IMR-90 (cell line): ENCODE results near the gene SPATA2L. TPM values are rescaled to one million over a fixed set of nuclear protein-coding genes. Genes with fewer than 3 reads are reported as not detected.

Source experiments
- ATAC-seq: fragments of 200-7000 bp; cut with Tn5 transposase; 2 replicates; pipeline ENCODE4 v1.9.1; 2020; ENCODE audit warnings: low read depth, mild to moderate bottlenecking, moderate library complexity
- BruUV-seq: library from RNA; stranded (reverse); fragments of 400-500 nt; replicated peaks from 2 replicates; lab custom pipeline; 2021; lab: Mats Ljungman, UMichigan
- CTCF ChIA-PET: fragments of 300-600 bp; formaldehyde crosslinking; extraction: SDS; loops from one replicate; lab custom pipeline; 2021; ENCODE audit warnings: antibody characterized with exemption; lab: Yijun Ruan, JAX
- POLR2A ChIA-PET: fragments of 300-600 bp; sonication (Branson Sonifier 250); formaldehyde crosslinking; loops from one replicate; lab custom pipeline; 2022; ENCODE audit warnings: antibody characterized with exemption; ENCODE audit not compliant: unreplicated experiment; lab: Charles Lee
- DNase-seq: peaks from one replicate; pipeline ENCODE4 v3.0.0; 2013
- H2AFZ ChIP-seq: replicated peaks from 2 replicates; pipeline ENCODE3; 2013; ENCODE audit warnings: low read length, mild to moderate bottlenecking; ENCODE audit not compliant: poor library complexity
- H2AK5ac ChIP-seq: 2 replicates; pipeline ENCODE4 v1.6.1; 2013; ENCODE audit warnings: low read depth, low read length, inconsistent platforms
- H2AK9ac ChIP-seq: replicated peaks from 2 replicates; pipeline ENCODE3; 2013; ENCODE audit warnings: mild to moderate bottlenecking, low read depth, low read length, moderate library complexity; ENCODE audit not compliant: poor library complexity
- H2BK120ac ChIP-seq: 2 replicates; pipeline ENCODE4 v1.6.1; 2013; ENCODE audit warnings: low read depth, low read length, inconsistent platforms
- H2BK15ac ChIP-seq: 3 replicates; pipeline ENCODE4 v1.6.1; 2013; ENCODE audit warnings: low read depth, low read length, inconsistent platforms
- H2BK20ac ChIP-seq: 2 replicates; pipeline ENCODE4 v1.6.1; 2013; ENCODE audit warnings: low read depth, mild to moderate bottlenecking, inconsistent platforms, low read length, moderate library complexity
- H2BK5ac ChIP-seq: 2 replicates; pipeline ENCODE4 v1.6.1; 2013; ENCODE audit warnings: mild to moderate bottlenecking, low read depth, low read length, inconsistent platforms; ENCODE audit not compliant: poor library complexity, severe bottlenecking
- H3K14ac ChIP-seq: replicated peaks from 2 replicates; pipeline ENCODE4 v1.6.1; 2013; ENCODE audit warnings: low read depth, low read length, inconsistent platforms
- H3K18ac ChIP-seq: 2 replicates; pipeline ENCODE4 v1.6.1; 2013; ENCODE audit warnings: low read depth, low read length, control low read depth
- H3K23ac ChIP-seq: 2 replicates; pipeline ENCODE4 v1.6.1; 2013; ENCODE audit warnings: low read depth, low read length, inconsistent platforms
- H3K27ac ChIP-seq: 2 replicates; pipeline ENCODE4 v1.5.1; 2013; ENCODE audit warnings: mild to moderate bottlenecking, control low read depth, low read length; ENCODE audit not compliant: insufficient read depth
- H3K27me3 ChIP-seq: 2 replicates; pipeline ENCODE4 v1.6.1; 2013; ENCODE audit warnings: low read length; ENCODE audit not compliant: control insufficient read depth, insufficient read depth
- H3K36me3 ChIP-seq: 2 replicates; pipeline ENCODE4 v1.6.1; 2013; ENCODE audit warnings: low read length, mixed read lengths; ENCODE audit not compliant: control insufficient read depth, insufficient read depth
- H3K4ac ChIP-seq: 2 replicates; pipeline ENCODE4 v1.6.1; 2013; ENCODE audit warnings: low read depth, low read length, inconsistent platforms
- H3K4me1 ChIP-seq: 2 replicates; pipeline ENCODE4 v1.6.1; 2013; ENCODE audit warnings: low read length, mixed read lengths; ENCODE audit not compliant: control insufficient read depth, insufficient read depth
- H3K4me2 ChIP-seq: 2 replicates; pipeline ENCODE4 v1.6.1; 2013; ENCODE audit warnings: low read depth, mild to moderate bottlenecking, control low read depth, low read length, moderate library complexity
- H3K4me3 ChIP-seq: 2 replicates; pipeline ENCODE4 v1.5.1; 2013; ENCODE audit warnings: low read depth, mild to moderate bottlenecking, control low read depth, low read length, moderate library complexity; ENCODE audit not compliant: insufficient read depth
- H3K56ac ChIP-seq: 2 replicates; pipeline ENCODE4 v1.6.1; 2013; ENCODE audit warnings: low read length, inconsistent platforms; ENCODE audit not compliant: insufficient read depth; ENCODE audit errors: extremely low read depth
- H3K79me1 ChIP-seq, 2 experiments: 2 replicates each; pipeline ENCODE4 v1.6.1; 2013; ENCODE audit warnings: low read length in 2 of 2, inconsistent platforms in 1 of 2, low read depth in 1 of 2
- H3K9ac ChIP-seq: 2 replicates; pipeline ENCODE4 v1.6.1; 2013; ENCODE audit warnings: low read depth, low read length, control low read depth
- H3K9me1 ChIP-seq: 2 replicates; pipeline ENCODE4 v1.6.1; 2013; ENCODE audit warnings: low read length, inconsistent platforms; ENCODE audit not compliant: insufficient read depth
- H3K9me3 ChIP-seq: 2 replicates; pipeline ENCODE4 v1.6.1; 2013; ENCODE audit warnings: low read length; ENCODE audit not compliant: control insufficient read depth, insufficient read depth
- H4K20me1 ChIP-seq: 2 replicates; pipeline ENCODE4 v1.6.1; 2013; ENCODE audit warnings: low read length, inconsistent platforms; ENCODE audit not compliant: insufficient read depth
- H4K5ac ChIP-seq: 2 replicates; pipeline ENCODE4 v1.6.1; 2013; ENCODE audit warnings: mild to moderate bottlenecking, low read depth, low read length, control low read depth
- H4K8ac ChIP-seq, 2 experiments: 2 replicates each; pipeline ENCODE4 v1.6.1; 2013; ENCODE audit warnings: low read depth in 2 of 2, low read length in 2 of 2, control low read depth in 1 of 2, inconsistent platforms in 1 of 2
- H4K91ac ChIP-seq: 2 replicates; pipeline ENCODE4 v1.6.1; 2013; ENCODE audit warnings: low read depth, low read length, inconsistent platforms; ENCODE audit not compliant: insufficient read depth
- BHLHE40 ChIP-seq: fragments of 150-350 bp; IDR thresholded peaks from 2 replicates; pipeline ENCODE4 v1.6.1; 2016; ENCODE audit warnings: mild to moderate bottlenecking, low read depth, low read length
- CEBPB ChIP-seq: IDR thresholded peaks from 2 replicates; pipeline ENCODE4 v1.6.1; 2012; ENCODE audit warnings: low read depth, low read length, improper control_type of control experiment
- CHD1 ChIP-seq: IDR thresholded peaks from 2 replicates; pipeline ENCODE4 v1.6.1; 2012; ENCODE audit warnings: low read depth, low read length, improper control_type of control experiment
- ELK1 ChIP-seq: fragments of 150-350 bp; IDR thresholded peaks from 2 replicates; pipeline ENCODE4 v1.6.1; 2016; ENCODE audit warnings: low read depth, mild to moderate bottlenecking, low read length, moderate library complexity, borderline replicate concordance
- FOS ChIP-seq: fragments of 150-350 bp; IDR thresholded peaks from 2 replicates; pipeline ENCODE4 v1.6.1; 2016; ENCODE audit warnings: low read depth, low read length
- MAFK ChIP-seq: IDR thresholded peaks from 2 replicates; pipeline ENCODE4 v1.6.1; 2012; ENCODE audit warnings: low read depth, low read length, improper control_type of control experiment
- MAZ ChIP-seq: IDR thresholded peaks from 2 replicates; pipeline ENCODE4 v1.6.1; 2012; ENCODE audit warnings: low read depth, mild to moderate bottlenecking, low read length, improper control_type of control experiment, moderate library complexity, borderline replicate concordance
- MXI1 ChIP-seq: IDR thresholded peaks from 2 replicates; pipeline ENCODE4 v1.6.1; 2012; ENCODE audit warnings: low read depth, mild to moderate bottlenecking, low read length, moderate library complexity, borderline replicate concordance
- NFE2L2 ChIP-seq: fragments of 150-350 bp; IDR thresholded peaks from 2 replicates; pipeline ENCODE4 v1.6.1; 2016; ENCODE audit warnings: low read depth, mild to moderate bottlenecking, low read length
- POLR2A ChIP-seq: IDR thresholded peaks from 2 replicates; pipeline ENCODE4 v1.6.1; 2012; ENCODE audit warnings: mild to moderate bottlenecking, low read depth, low read length
- RAD21 ChIP-seq: IDR thresholded peaks from 2 replicates; pipeline ENCODE4 v1.6.1; 2012; ENCODE audit warnings: low read length, improper control_type of control experiment
- RCOR1 ChIP-seq: IDR thresholded peaks from 2 replicates; pipeline ENCODE4 v1.6.1; 2012; ENCODE audit warnings: mild to moderate bottlenecking, low read length, improper control_type of control experiment; ENCODE audit not compliant: insufficient replicate concordance
- RFX5 ChIP-seq: IDR thresholded peaks from 2 replicates; pipeline ENCODE4 v1.8.0; 2012; ENCODE audit warnings: low read depth, mild to moderate bottlenecking, low read length, moderate library complexity
- SMC3 ChIP-seq: fragments of 150-350 bp; IDR thresholded peaks from 2 replicates; pipeline ENCODE4 v1.6.1; 2016; ENCODE audit warnings: low read depth, mild to moderate bottlenecking, antibody characterized with exemption, low read length, moderate library complexity
- USF2 ChIP-seq: fragments of 150-350 bp; IDR thresholded peaks from 2 replicates; pipeline ENCODE4 v1.6.1; 2017; ENCODE audit warnings: mild to moderate bottlenecking, antibody characterized with exemption, low read length, low read depth
- WGBS, 2 experiments: methylation state at CpG; one replicate each; pipeline versions ENCODE4 v1.1.5 to v1.1.7; 2013; ENCODE audit warnings: missing lambda C conversion rate in 2 of 2; ENCODE audit not compliant: insufficient read length in 1 of 2; ENCODE audit errors: extremely low coverage in 2 of 2; 5-methylcytosine and 5-hydroxymethylcytosine counted together
- dilution Hi-C: fragments of 300-500 bp; cut with HindIII; formaldehyde crosslinking; loops from one replicate; pipeline ENCODE4 v1.14.3; 2018; ENCODE audit warnings: low sequenced_read_pairs; ENCODE audit not compliant: unreplicated experiment
- in situ Hi-C: fragments of 300-500 bp; cut with MboI; formaldehyde crosslinking; loops from 3 replicates; pipeline ENCODE4 v1.14.3; 2019; ENCODE audit warnings: low sequenced_read_pairs, inconsistent platforms, mixed read lengths
- intact Hi-C: fragments of 100-400 bp; cut with micrococcal nuclease; formaldehyde crosslinking; loops from 2 replicates; pipeline ENCODE4 v1.10.0; 2022
- polyA plus RNA-seq, 3 experiments: library from polyadenylated mRNA; depleted of rRNA; stranded (reverse); fragments of >200 nt; gene quantifications; 2 replicates each; pipeline ENCODE4 v1.2.3, GENCODE V29; 2012; ENCODE audit warnings: low replicate concordance in 1 of 3
- total RNA-seq: library from RNA; depleted of rRNA; stranded (reverse); fragments of >200 nt; gene quantifications from 2 replicates; pipeline ENCODE4 v1.2.3, GENCODE V29; 2012
- TF ChIP-seq, protein P1 (sequence below): conservative IDR thresholded peaks from 2 replicates; pipeline ENCODE4 v1.5.1; 2012; ENCODE audit warnings: mild to moderate bottlenecking, low read depth, low read length, improper control_type of control experiment

The SPATA2L gene
- total and polyA plus RNA-seq, 2 of the 4 experiments (the other 2 are of a cell fraction): 4.8 to 6.9 TPM

- dilution Hi-C loops: no loop called here
- Histone ChIP-seq H3K27ac (peak overlapping the region; percentile 94), H3K36me3 (peaks cover 27% of the 10 kb centered on the region), H2AK9ac (peak overlapping the region; percentile 98), H3K23ac (peak overlapping the region; percentile 14; the same call in 1 of the 2 replicates), H2AFZ (peak overlapping the region; percentile 99), H4K5ac (peak overlapping the region; percentile 52), H3K9me1 (0 out of 2 replicates have a peak, but pooled peaks cover 3% of the 10 kb centered on the region), H2BK20ac (no peak overlapping the region), H3K9ac (peak overlapping the region; percentile 87), H4K20me1 (peaks cover 33% of the 10 kb centered on the region), H3K4me2 (peak overlapping the region; percentile 97), H3K4me3 (peak overlapping the region; percentile 94), H2BK120ac (peak overlapping the region; percentile 55; the same call in 1 of the 2 replicates), H3K18ac (peak overlapping the region; percentile 26; the same call in 1 of the 2 replicates), H3K4me1 (peaks cover 17% of the 10 kb centered on the region), H2BK15ac (no peak overlapping the region), H4K91ac (peak overlapping the region; percentile 78), H4K8ac (peak overlapping the region; percentile 49 to 98; a peak in 3 of 4 replicates), H3K14ac (peak overlapping the region; percentile 12; the same call in 1 of the 2 replicates), H3K4ac (peak overlapping the region; percentile 93), H2AK5ac (no peak overlapping the region), H3K27me3 (no peaks in the 10 kb centered on the region), H3K56ac (peak overlapping the region; percentile 47), H3K9me3 (no peaks in the 10 kb centered on the region), H2BK5ac (peak overlapping the region; percentile 94), H3K79me1 (peaks cover 35 to 63% of the 10 kb centered on the region in 2 experiments)
- no peak for TF ChIP-seq FOS
- no peak for TF ChIP-seq NFE2L2
- TF ChIP-seq BHLHE40: no peak
- TF ChIP-seq ELK1: no peak
- TF ChIP-seq MAZ: no peak
- TF ChIP-seq CEBPB: no peak
- TF ChIP-seq SMC3: no peak
- TF ChIP-seq, protein P1, sequence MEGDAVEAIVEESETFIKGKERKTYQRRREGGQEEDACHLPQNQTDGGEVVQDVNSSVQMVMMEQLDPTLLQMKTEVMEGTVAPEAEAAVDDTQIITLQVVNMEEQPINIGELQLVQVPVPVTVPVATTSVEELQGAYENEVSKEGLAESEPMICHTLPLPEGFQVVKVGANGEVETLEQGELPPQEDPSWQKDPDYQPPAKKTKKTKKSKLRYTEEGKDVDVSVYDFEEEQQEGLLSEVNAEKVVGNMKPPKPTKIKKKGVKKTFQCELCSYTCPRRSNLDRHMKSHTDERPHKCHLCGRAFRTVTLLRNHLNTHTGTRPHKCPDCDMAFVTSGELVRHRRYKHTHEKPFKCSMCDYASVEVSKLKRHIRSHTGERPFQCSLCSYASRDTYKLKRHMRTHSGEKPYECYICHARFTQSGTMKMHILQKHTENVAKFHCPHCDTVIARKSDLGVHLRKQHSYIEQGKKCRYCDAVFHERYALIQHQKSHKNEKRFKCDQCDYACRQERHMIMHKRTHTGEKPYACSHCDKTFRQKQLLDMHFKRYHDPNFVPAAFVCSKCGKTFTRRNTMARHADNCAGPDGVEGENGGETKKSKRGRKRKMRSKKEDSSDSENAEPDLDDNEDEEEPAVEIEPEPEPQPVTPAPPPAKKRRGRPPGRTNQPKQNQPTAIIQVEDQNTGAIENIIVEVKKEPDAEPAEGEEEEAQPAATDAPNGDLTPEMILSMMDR: no peak
- no peak for TF ChIP-seq MXI1
- TF ChIP-seq RAD21: no peak
- no peak for TF ChIP-seq USF2
- TF ChIP-seq CHD1: no peak
- TF ChIP-seq RCOR1: no peak
- no peak for TF ChIP-seq POLR2A
- no peak for TF ChIP-seq RFX5
- TF ChIP-seq MAFK: no peak
- ATAC-seq: peak; percentile 12
- whole genome bisulfite sequencing, 2 experiments: 0% methylated on average over 20 of the region's 29 CpGs; no CpG with 5 or more reads in 1 of the 2 experiments
- in situ Hi-C loops: no loop called here
- DNase-seq: no peak
- intact Hi-C loops: loop anchor here (5.0 to 10.0 kb wide), 2 partner anchors 94 to 142 kb away; partner anchors contain the start of gene FANCA
- BruUV-seq: no TSS peak
- ChIA-PET CTCF (no interaction called here), POLR2A (no interaction called here)
Observed at GRCh38 chr16:89720551-89720812, 19.0 kb upstream of the SPATA2L start.
